OCI-LY3 (cell line): ENCODE measurements around the gene PNMT.

Experiments
- H2AFZ ChIP-seq: fragments of 200-600, 300-600 bp; shearing (Covaris generic); 2 replicates; pipeline ENCODE4 v1.6.0; 2014; ENCODE audit warnings: antibody characterized with exemption, low read depth, low read length
- H3K27ac ChIP-seq: fragments of 200-600, 300-600 bp; sonication (generic); 2 replicates; pipeline ENCODE4 v1.5.1; 2014; ENCODE audit warnings: mild to moderate bottlenecking, low read length, moderate library complexity, mixed read lengths
- H3K27me3 ChIP-seq: fragments of 200-600, 300-600 bp; sonication (generic); 2 replicates; pipeline ENCODE4 v1.6.1; 2014; ENCODE audit warnings: low read depth, low read length, mixed read lengths
- H3K36me3 ChIP-seq: fragments of 200-600, 300-600 bp; sonication (generic); replicated peaks from 2 replicates; pipeline ENCODE3; 2014; ENCODE audit warnings: low read depth, low read length, mixed read lengths
- H3K4me1 ChIP-seq: fragments of 300-600, 200-600 bp; sonication (generic); 2 replicates; pipeline ENCODE4 v1.6.1; 2014; ENCODE audit warnings: low read length, mixed read lengths
- H3K4me2 ChIP-seq: fragments of 200-600, 300-600 bp; sonication (generic); 2 replicates; pipeline ENCODE4 v1.6.1; 2014; ENCODE audit warnings: low read length, mixed read lengths
- H3K4me3 ChIP-seq: fragments of 300-600, 200-600 bp; sonication (generic); 2 replicates; pipeline ENCODE4 v1.5.1; 2014; ENCODE audit warnings: antibody characterized with exemption, mild to moderate bottlenecking, low read length, moderate library complexity
- H3K79me2 ChIP-seq: fragments of 300-600, 200-600 bp; shearing (Covaris generic); 2 replicates; pipeline ENCODE4 v1.6.1; 2014; ENCODE audit warnings: mild to moderate bottlenecking, low read length, mixed read lengths
- H3K9ac ChIP-seq: fragments of 300-600, 200-600 bp; shearing (Covaris generic); 2 replicates; pipeline ENCODE4 v1.6.0; 2014; ENCODE audit warnings: mild to moderate bottlenecking, low read length, moderate library complexity
- H3K9me3 ChIP-seq: fragments of 200-600, 300-600 bp; shearing (Covaris generic); 2 replicates; pipeline ENCODE4 v1.6.1; 2014; ENCODE audit warnings: low read length, mixed read lengths; ENCODE audit not compliant: insufficient read depth
- H4K20me1 ChIP-seq: fragments of 200-600, 300-600 bp; sonication (generic); 2 replicates; pipeline ENCODE4 v1.6.1; 2016; ENCODE audit warnings: low read length, mixed read lengths; ENCODE audit not compliant: insufficient read depth
- EZH2phosphoT487 ChIP-seq: fragments of 200-600 bp; shearing (Covaris generic); IDR thresholded peaks from 2 replicates; pipeline ENCODE4 v1.6.1; 2018; ENCODE audit warnings: antibody characterized with exemption, mixed run types, low read depth
- TF ChIP-seq, protein P1 (sequence below): fragments of 200-600, 300-600 bp; sonication (generic); IDR thresholded peaks from 2 replicates; pipeline ENCODE4 v1.5.1; 2014; ENCODE audit warnings: antibody characterized with exemption, low read length, low read depth

The PNMT gene, protein sequence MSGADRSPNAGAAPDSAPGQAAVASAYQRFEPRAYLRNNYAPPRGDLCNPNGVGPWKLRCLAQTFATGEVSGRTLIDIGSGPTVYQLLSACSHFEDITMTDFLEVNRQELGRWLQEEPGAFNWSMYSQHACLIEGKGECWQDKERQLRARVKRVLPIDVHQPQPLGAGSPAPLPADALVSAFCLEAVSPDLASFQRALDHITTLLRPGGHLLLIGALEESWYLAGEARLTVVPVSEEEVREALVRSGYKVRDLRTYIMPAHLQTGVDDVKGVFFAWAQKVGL

DNA sequence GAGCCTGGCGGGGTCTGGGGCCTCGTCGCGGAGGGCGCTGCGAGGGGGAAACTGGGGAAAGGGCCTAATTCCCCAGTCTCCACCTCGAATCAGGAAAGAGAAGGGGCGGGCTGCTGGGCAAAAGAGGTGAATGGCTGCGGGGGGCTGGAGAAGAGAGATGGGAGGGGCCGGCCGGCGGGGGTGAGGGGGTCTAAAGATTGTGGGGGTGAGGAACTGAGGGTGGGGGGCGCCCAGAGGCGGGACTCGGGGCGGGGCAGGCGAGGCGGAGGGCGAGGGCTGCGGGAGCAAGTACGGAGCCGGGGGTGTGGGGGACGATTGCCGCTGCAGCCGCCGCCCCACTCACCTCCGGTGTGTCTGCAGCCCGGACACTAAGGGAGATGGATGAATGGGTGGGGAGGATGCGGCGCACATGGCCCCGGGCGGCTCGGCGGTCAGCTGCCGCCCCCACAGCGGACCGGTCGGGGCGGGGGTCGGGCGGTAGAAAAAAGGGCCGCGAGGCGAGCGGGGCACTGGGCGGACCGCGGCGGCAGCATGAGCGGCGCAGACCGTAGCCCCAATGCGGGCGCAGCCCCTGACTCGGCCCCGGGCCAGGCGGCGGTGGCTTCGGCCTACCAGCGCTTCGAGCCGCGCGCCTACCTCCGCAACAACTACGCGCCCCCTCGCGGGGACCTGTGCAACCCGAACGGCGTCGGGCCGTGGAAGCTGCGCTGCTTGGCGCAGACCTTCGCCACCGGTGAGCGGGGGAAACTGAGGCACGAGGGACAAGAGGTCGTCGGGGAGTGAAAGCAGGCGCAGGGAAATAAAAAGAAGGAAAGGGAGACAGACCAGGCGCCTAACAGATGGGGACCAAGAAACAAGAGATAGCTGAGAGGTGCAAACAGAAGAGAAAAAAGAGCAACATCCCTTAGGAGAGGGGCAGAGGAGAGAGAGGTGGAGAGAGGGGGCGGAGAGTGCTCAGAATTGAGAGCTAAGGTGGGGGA, at the start of gene PNMT:
TSS of gene PNMT (plus strand) at position 509 of the 980 bp plus-strand sequence. CDS start at position 532, 23 bp downstream.
- Histone ChIP-seq H3K79me2 (no peaks in the 10 kb centered on the region), H3K9me3 (no peaks in the 10 kb centered on the region), H3K4me1 (peaks cover 52% of the 10 kb centered on the region), H3K4me2 (peak within 1 kb of the TSS; percentile 90), H3K36me3 (no peaks in the 10 kb centered on the region), H3K27me3 (peaks cover 6% of the 10 kb centered on the region), H3K4me3 (peak within 1 kb of the TSS; percentile 77), H3K27ac (no peak within 1 kb of the TSS), H2AFZ (peak within 1 kb of the TSS; percentile 57), H3K9ac (peak within 1 kb of the TSS; percentile 68), H4K20me1 (no peaks in the 10 kb centered on the region)
- TF ChIP-seq, protein P1, sequence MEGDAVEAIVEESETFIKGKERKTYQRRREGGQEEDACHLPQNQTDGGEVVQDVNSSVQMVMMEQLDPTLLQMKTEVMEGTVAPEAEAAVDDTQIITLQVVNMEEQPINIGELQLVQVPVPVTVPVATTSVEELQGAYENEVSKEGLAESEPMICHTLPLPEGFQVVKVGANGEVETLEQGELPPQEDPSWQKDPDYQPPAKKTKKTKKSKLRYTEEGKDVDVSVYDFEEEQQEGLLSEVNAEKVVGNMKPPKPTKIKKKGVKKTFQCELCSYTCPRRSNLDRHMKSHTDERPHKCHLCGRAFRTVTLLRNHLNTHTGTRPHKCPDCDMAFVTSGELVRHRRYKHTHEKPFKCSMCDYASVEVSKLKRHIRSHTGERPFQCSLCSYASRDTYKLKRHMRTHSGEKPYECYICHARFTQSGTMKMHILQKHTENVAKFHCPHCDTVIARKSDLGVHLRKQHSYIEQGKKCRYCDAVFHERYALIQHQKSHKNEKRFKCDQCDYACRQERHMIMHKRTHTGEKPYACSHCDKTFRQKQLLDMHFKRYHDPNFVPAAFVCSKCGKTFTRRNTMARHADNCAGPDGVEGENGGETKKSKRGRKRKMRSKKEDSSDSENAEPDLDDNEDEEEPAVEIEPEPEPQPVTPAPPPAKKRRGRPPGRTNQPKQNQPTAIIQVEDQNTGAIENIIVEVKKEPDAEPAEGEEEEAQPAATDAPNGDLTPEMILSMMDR: peak; percentile 62
- no peak for TF ChIP-seq EZH2phosphoT487

DNA sequence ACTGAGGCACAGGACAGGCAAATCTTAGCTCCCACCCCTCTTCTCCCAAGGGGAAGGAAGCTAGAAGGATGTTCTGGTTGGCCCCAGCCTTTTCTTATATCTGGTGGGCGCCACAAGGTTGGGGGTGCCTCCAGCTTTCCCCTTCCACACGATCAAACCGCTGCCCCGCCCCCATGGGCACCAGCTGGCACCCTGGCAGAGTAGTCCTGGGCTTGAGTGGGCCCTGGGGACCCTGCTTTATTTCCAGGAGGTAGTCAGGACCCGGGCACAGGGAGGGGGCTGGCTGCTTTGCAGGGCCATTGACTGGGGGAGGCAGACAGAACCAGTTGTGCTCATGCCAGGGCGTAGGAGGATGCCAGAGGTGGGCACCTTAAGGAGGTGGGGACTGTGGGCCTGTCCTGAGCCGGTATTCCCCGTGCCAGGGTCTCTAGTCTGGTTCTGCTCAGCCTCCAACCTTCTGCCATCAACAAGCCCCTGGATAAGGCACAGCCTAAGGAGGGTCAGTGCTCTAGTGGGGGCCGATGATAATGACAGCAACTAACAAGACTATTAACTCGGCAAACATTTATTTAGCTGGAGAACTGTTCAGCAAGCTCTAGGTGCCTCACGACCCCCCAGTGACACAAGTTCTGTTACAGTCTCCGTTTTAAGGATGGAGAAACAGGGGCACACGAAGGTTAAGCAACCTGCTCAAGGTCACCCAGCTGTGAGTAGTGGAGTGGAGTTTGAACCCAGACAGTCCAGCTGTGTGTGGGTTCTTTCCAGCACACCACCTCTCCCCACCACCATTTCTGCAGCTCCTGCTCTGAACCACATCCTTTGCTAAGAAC, 49.1 kb upstream of the PNMT start:
- Histone ChIP-seq H4K20me1 (no peaks in the 10 kb centered on the region), H3K4me2 (peak overlapping the region; percentile 94), H3K4me1 (peaks cover 43% of the 10 kb centered on the region), H3K79me2 (no peaks in the 10 kb centered on the region), H3K9me3 (no peaks in the 10 kb centered on the region), H3K27me3 (no peaks in the 10 kb centered on the region), H3K27ac (no peak overlapping the region), H3K9ac (peak overlapping the region; percentile 77), H2AFZ (no peak overlapping the region), H3K4me3 (peak overlapping the region; percentile 84), H3K36me3 (no peaks in the 10 kb centered on the region)
- no peak for TF ChIP-seq EZH2phosphoT487
- TF ChIP-seq, protein P1: no peak

DNA sequence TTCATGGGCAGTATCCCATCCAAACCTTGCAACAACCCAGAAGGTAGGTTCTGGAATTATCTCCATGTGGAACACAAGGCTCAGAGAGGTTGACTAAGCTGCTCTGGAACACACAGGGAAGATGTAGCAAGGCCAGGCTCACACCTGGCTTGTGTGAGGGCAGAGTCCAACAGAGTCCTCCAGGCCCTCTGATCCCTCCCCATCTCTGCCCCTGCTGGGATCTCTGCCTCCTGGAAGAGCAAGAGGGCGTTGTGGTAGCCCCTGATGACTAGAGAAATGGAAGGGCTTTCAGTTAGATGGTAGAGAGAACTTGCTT, 48.5 kb upstream of the PNMT start:
- Histone ChIP-seq H3K79me2 (no peaks in the 10 kb centered on the region), H4K20me1 (no peaks in the 10 kb centered on the region), H3K4me2 (no peak overlapping the region), H3K9me3 (no peaks in the 10 kb centered on the region), H3K4me3 (no peak overlapping the region), H3K27ac (no peak overlapping the region), H3K27me3 (no peaks in the 10 kb centered on the region), H3K4me1 (peaks cover 42% of the 10 kb centered on the region), H2AFZ (no peak overlapping the region), H3K9ac (no peak overlapping the region), H3K36me3 (no peaks in the 10 kb centered on the region)
- TF ChIP-seq EZH2phosphoT487: no peak
- TF ChIP-seq, protein P1: no peak
